ENCODE results near the gene RITA1.

DNA sequence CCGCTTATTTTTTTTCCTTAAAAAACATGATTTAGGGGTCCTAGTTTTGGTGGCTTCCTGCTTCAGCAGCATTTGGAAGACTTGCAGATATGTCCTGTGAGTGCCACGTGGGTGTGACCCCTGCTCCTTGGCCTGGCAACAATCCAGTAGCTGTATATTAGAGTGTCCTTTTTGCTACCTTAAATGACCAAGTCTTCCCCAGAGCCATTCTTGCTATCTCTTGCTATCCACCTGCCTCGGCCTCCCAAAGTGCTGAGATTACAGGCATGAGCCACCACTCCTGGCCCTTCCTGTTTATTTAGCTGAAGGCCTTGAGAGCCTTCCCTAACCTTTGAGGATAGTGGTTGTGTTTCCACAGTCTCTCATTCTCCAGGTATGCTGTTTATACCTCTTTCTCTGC lies 52.8 kb downstream of the RITA1 start:
- TF ChIP-seq SUZ12 (IDR thresholded peaks at IDR 0.05; ENCODE audit: extremely low read depth, insufficient read depth, insufficient read length): no peak
- no peak for TF ChIP-seq YY1 (IDR thresholded peaks at IDR 0.05; ENCODE audit: insufficient read depth, insufficient read length)

All from NT2/D1 (cell line).